Right atrium auricular region (tissue), 2 donors: ENCODE results near the gene C13orf42. TPM values are rescaled to one million over a fixed set of nuclear protein-coding genes. Genes with fewer than 3 reads are reported as not detected.
A peak's percentile ranks its signal among the peaks of the same experiment; 100 is the strongest.
"Not testable (repeated sequence)": the region's sequence is repeated elsewhere in the genome, so short reads cannot be mapped to it uniquely, and the experiment has no call there.

Experiments
- DNase-seq: peaks from one replicate; pipeline ENCODE4 v3.0.0-alpha.2; 2019; ENCODE audit warnings: low spot score
- H3K27ac ChIP-seq, 2 donors: fragments of 200-600 bp; sonication (generic); 1 replicate in 1 of 2; 2 replicates in 1 of 2; pipeline ENCODE4 v1.5.1; 2016 to 2019
- H3K27me3 ChIP-seq, 2 donors: fragments of 200-600 bp; sonication (generic); one replicate each; pipeline versions ENCODE4 v1.5.1 to v1.6.0; 2017 to 2019
- H3K36me3 ChIP-seq: fragments of 200-600 bp; sonication (generic); one replicate; pipeline ENCODE4 v1.5.1; 2016
- H3K4me1 ChIP-seq, 2 donors: fragments of 200-600 bp; sonication (generic); one replicate each; pipeline versions ENCODE4 v1.5.1 to v1.6.0; 2017 to 2019
- H3K4me3 ChIP-seq, 2 donors: fragments of 200-600 bp; sonication (generic); 1 replicate in 1 of 2; 2 replicates in 1 of 2; pipeline ENCODE4 v1.5.1; 2017 to 2019; ENCODE audit warnings: mild to moderate bottlenecking in 1 of 2, moderate library complexity in 1 of 2
- H3K9me3 ChIP-seq, 2 donors: fragments of 200-600 bp; sonication (generic); one replicate each; pipeline ENCODE4 v1.5.1; 2019
- total RNA-seq, 2 donors: library from RNA; depleted of rRNA; stranded (reverse); fragments of >200 nt; gene quantifications; one replicate each; pipeline ENCODE4 v1.1.0, GENCODE V29; 2016
- TF ChIP-seq, protein P1 (sequence below), 2 donors: fragments of 200-600 bp; sonication (generic); IDR thresholded peaks; one replicate each; pipeline ENCODE4 v1.5.1; 2019; ENCODE audit warnings: antibody characterized with exemption in 2 of 2

Gene C13orf42
- total RNA-seq, 2 donors from 2014 or later, result not detected

DNA sequence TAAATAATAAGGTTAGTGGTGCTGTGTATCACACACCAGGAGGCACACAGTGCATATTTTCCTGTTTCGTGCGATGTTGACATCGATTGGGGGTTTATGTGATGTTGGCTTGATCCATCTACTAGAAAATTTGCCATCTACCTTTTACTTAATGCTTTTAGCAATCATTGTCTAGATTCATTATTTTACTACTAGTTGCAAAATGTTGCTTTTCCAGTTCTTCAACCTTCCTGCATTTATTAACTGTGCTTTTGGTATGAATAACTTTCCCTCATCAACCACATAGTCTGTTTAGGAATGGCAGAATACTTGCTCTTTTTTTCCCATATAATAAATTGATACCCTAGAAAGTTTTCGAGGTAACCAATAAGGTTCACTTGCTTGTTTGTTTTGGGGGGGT lies 17.5 kb downstream of the C13orf42 start:
- TF ChIP-seq, protein P1, sequence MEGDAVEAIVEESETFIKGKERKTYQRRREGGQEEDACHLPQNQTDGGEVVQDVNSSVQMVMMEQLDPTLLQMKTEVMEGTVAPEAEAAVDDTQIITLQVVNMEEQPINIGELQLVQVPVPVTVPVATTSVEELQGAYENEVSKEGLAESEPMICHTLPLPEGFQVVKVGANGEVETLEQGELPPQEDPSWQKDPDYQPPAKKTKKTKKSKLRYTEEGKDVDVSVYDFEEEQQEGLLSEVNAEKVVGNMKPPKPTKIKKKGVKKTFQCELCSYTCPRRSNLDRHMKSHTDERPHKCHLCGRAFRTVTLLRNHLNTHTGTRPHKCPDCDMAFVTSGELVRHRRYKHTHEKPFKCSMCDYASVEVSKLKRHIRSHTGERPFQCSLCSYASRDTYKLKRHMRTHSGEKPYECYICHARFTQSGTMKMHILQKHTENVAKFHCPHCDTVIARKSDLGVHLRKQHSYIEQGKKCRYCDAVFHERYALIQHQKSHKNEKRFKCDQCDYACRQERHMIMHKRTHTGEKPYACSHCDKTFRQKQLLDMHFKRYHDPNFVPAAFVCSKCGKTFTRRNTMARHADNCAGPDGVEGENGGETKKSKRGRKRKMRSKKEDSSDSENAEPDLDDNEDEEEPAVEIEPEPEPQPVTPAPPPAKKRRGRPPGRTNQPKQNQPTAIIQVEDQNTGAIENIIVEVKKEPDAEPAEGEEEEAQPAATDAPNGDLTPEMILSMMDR (IDR thresholded peaks at IDR 0.05), result no peak
- no peaks in the 10 kb centered on the region for H3K4me1 ChIP-seq

DNA sequence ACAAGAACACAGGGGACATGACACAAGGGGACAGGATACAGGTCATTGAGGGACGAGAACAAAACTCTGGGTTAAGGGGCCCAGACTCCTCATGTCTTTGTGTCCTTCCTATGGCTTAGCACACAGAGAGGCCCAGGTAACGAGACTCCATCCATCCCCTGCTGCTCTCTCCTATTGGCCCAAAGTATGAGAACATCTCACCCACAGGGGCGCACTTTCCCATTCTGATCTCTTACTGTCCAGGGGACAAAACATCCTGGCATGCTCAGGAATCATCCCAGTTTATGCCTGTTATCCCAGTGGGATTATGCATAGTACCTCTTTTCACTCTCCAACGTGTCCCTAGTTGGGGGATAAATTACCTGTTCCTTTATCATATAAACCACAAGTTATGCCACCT lies 19.2 kb downstream of the C13orf42 start:
- TF ChIP-seq, protein P1 (IDR thresholded peaks at IDR 0.05), result no peak
- Histone ChIP-seq H3K27ac (no peak overlapping the region), H3K4me3 (no peak overlapping the region), H3K9me3 (no peaks in the 10 kb centered on the region), H3K27me3 (no peaks in the 10 kb centered on the region), H3K4me1 (no peaks in the 10 kb centered on the region), H3K36me3 (no peaks in the 10 kb centered on the region)
- DNase-seq, result no peak

More for the DNA sequence above, 17.5 kb downstream of the C13orf42 start:
- no peak overlapping the region for H3K27ac ChIP-seq
- no peaks in the 10 kb centered on the region for H3K9me3 ChIP-seq
- no peaks in the 10 kb centered on the region for H3K36me3 ChIP-seq
- no peak overlapping the region for H3K4me3 ChIP-seq
- no peaks in the 10 kb centered on the region for H3K27me3 ChIP-seq
- DNase-seq, result no peak

DNA sequence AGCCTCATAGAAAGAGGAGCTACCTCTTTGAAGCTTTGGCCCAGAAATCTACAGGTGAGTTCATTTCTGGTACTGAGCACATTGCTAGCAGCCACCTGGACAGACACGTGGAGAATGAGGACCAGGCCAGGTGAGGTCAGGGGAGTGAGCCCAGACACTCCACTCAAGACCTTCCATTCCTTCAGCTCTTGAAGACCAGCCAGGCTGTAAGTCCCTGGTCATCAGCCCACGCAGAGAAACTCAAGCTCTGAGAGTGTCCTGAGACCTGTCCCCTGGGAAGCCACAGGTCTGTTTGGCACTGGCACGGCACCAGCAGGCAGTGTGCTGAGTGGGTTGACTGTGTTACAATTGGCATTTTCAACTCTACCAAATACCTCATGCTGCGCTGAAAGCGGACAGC lies 27.4 kb downstream of the C13orf42 start:
- Histone ChIP-seq H3K27ac (no peak overlapping the region), H3K4me3 (no peak overlapping the region), H3K9me3 (no peaks in the 10 kb centered on the region), H3K27me3 (no peaks in the 10 kb centered on the region), H3K36me3 (no peaks in the 10 kb centered on the region), H3K4me1 (no peaks in the 10 kb centered on the region)
- no peak for DNase-seq
- TF ChIP-seq, protein P1 (IDR thresholded peaks at IDR 0.05), result no peak

DNA sequence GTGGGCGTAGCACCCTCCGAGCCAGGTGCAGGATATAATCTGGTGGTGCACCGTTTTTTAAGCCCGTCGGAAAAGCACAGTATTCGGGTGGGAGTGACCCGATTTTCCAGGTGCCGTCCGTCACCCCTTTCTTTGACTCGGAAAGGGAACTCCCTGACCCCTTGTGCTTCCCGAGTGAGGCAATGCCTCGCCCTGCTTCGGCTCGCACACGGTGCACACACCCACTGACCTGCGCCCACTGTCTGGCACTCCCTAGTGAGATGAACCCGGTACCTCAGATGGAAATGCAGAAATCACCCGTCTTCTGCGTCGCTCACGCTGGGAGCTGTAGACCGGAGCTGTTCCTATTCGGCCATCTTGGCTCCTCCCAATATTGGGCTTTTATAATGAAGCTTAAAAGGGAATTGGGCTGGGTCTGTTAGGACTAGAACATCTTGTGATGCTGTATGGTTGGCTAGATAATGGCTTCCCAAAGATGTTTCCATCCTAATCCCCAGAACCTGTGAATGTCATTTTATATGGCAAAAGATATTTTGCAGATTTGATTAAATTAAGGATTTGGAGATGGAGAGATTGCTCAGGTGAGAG lies 30.5 kb downstream of the C13orf42 start:
- not testable (repeated sequence) for H3K4me3 ChIP-seq, H3K9me3 ChIP-seq, H3K36me3 ChIP-seq, DNase-seq, H3K27me3 ChIP-seq, H3K4me1 ChIP-seq, H3K27ac ChIP-seq

DNA sequence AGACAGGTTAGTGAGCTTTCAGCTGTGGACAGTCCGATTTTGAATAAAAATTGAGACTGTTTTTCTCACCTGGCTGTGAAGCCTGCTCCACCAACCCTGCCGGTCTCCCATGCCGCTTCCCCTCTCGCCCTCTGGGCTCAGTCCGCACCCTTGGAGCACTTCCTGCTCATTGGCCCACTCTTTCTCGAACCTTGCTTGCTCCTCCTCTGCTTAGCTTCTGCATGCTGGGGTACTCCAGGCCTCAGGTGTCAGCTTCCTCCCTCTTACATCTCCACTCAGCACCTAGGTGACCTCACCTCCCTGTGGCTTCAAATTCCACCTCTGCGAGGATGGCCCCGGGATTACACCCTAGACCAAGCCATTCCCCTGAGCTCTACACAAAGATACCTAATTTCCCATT lies 39.6 kb downstream of the C13orf42 start:
- Histone ChIP-seq H3K9me3 (no peaks in the 10 kb centered on the region), H3K27me3 (no peaks in the 10 kb centered on the region), H3K27ac (no peak overlapping the region), H3K4me1 (peaks cover 0 to 7% of the 10 kb centered on the region in 2 donors), H3K4me3 (no peak overlapping the region), H3K36me3 (no peaks in the 10 kb centered on the region)
- no peak for DNase-seq
- TF ChIP-seq, protein P1 (IDR thresholded peaks at IDR 0.05), result no peak

DNA sequence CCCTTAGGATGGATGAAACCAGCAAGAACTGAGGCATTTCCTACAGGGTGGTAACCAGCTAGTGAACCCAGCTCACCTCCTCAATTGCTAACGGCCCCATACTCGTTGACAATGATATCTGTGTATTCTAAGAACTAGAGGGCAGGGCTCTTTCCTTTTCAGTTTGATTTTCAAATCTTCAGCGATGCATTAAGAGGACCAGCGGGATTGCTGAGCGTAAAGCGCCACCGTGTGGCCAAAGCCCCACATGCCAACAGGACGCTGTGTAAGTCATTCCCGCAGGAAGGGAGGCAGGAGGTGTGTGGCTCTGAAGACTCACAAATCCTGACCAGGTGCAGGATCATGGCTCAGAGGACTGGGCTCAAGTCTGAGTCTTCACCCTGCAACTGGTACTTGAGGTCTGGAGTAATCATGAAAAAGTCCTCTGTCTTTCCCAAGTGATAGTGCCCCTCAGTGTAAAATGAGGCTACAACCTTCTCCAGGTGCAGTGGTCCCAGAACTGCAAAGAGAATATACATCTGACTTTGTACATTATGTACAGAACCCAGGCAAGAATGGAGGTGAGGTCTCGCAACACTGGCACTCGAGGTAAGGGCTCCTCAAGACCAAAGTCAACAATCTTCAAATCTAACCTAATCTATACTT lies 40.9 kb downstream of the C13orf42 start:
- no peak overlapping the region for H3K4me3 ChIP-seq
- H3K27me3 ChIP-seq, result no peaks in the 10 kb centered on the region
- H3K4me1 ChIP-seq, result peaks cover 0 to 12% of the 10 kb centered on the region in 2 donors
- DNase-seq, result peak; percentile 84
- H3K9me3 ChIP-seq, result no peaks in the 10 kb centered on the region
- H3K36me3 ChIP-seq, result no peaks in the 10 kb centered on the region
- TF ChIP-seq, protein P1 (IDR thresholded peaks at IDR 0.05), result peak; percentile 82 to 97
- no peak overlapping the region for H3K27ac ChIP-seq
